HG02943 (cell line): Measurements from ENCODE around the gene CEP120.
"Not testable (repeated sequence)": the region's sequence is repeated elsewhere in the genome, so short reads cannot be mapped to it uniquely, and the experiment has no call there.

Source experiments
- ATAC-seq: cut with Tn5 transposase; IDR thresholded peaks from one replicate; pipeline ENCODE4 v1.9.1; 2021; ENCODE audit warnings: mild to moderate bottlenecking, low read depth, moderate library complexity; ENCODE audit not compliant: unreplicated experiment

The CEP120 gene

DNA sequence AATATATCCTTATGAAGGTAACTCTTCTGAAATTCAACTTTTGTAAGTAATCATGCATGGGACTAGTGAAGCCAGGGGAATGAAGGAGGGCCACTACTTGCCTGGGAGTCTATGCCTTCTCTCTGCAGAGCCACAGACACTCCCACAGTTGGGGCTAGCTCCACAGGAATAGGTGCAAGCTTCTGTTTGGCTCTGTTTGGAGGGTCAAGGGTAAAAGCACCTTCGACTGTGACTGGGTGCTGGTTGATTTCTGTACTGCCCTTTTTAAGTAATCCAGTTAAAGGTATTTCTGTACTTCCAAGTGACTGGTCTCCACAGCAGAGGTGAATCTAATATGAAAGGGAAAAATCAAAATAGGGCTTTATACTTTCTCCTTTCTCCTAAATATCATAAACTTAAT lies 32.2 kb downstream of the CEP120 start:
- ATAC-seq, result no peak

DNA sequence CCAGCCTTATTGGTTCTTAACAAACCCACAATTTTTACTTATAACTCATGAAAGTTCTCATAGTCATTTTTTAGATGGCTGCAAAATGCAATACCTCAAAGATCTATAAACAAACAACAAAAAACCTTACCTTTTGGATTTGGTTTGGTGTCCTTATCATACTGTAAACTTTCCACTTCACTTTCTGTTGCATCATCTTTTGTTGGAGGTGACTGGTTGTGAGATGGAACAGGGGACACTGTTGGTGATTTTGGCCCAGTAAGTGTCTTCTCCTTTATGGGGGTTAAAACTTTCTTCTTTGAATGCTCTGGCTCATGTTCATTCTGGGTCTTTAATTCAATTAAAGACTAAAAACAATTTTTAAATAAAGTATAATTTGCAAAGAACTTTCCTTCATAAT lies 33.4 kb downstream of the CEP120 start:
- ATAC-seq, result no peak

DNA sequence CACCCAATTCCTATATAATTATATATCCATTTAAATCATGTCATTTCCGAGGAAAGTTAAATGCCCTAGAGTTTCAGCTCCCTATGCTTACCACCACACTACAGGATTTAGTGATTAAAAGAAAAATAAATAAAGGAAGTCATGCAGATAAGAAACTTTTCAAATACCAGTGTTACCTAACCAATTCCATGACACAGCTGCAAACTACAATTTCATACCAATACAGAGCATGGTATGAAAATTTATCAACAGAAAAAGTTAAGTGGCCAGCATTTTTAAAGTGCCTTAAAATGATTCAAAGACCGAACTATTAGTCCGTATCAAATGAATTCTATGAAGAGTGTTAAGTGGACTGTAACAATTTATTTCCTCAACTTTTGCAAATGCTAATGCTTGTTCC lies 35.9 kb downstream of the CEP120 start:
- ATAC-seq, result no peak

DNA sequence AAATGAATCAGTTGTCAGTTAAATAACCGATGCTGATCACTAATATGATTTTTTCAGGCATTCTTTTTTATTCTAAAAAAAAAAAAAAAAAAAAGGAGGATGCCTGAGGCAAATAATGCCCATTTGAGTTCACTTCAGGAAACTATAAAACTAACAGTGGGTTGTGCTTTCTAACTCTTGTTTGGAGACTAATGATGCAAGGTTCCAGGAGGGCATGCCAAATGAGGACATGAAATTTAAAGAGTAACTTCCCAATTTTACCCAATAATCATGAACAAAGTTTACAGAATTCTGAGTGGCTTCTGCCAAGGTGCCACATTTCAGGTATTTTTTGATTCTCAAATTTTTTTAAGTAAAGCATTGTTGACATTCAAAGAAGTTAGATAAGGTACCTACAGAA lies 41.0 kb downstream of the CEP120 start:
- no peak for ATAC-seq

DNA sequence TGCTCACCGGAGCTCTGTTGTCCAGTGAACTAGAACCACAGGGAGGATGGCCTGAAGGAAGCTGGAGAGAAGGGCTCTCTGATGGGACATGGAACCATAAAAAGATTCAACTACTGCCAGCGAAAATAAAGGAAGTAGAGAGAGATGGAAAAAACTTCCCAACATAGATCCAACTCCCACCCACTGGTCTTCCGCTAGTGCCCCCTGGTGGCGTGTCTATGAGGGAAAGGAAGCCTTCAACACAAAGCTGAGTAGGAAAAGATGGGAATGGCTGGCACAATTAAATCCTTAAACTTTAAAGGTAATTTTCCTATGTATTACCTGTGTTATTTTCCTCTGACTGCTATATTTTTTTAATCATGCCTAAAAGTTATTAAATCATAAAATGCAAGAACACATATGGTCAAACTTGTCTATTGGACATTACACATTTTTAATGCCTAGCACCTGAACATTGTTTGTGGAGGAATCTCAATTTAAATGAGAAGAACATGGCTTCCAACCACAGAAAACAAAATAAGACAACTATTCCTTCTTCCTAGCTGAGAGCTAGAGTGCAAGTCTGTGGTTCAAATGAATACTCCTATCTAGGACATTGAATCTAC lies 51.5 kb downstream of the CEP120 start:
- no peak for ATAC-seq

DNA sequence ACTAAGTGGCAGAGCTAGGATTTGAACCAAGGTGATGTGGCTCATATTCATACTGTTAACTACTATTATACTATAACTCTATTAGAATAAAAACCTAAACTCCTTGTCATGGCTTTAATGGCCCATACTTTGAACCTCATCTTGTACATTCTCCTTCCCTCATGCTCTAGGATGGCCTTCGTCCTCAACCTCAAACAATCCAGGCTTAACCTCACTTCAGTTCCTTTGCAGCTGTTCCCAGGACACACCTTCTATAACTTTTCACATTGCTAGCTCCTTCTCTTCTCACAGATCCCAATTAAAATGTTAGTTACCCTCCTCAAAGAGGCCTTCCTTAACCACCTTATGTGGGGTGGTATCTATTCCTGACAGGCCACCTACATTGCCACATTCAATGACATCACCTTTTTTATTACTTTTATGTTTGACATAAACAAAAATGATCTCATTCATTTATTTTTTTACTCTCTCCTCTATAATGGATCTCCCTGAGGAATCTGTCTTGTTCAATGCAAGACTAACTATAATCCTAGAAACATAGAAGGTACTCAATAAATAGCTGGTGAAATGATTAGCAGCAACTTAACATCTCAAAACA lies 53.7 kb downstream of the CEP120 start:
- no peak for ATAC-seq

DNA sequence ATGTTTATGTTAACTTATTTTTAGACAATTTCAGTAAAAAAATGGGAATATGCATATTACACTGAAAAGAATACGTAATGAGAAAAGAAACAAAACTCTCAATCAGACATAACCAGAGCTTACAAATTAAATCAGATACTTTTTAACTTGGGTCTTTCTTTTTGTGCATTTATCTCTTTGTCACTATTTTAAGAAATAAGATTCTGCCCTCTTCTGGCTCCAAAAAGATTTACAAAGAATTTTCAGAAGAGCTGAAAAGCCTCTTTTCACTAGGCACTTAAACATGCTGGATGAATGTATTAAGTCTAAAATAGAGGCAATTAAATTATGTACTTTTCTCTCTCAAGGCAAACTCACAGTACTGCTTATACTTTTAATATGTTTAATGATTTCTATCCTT lies 55.5 kb downstream of the CEP120 start:
- ATAC-seq, result no peak

DNA sequence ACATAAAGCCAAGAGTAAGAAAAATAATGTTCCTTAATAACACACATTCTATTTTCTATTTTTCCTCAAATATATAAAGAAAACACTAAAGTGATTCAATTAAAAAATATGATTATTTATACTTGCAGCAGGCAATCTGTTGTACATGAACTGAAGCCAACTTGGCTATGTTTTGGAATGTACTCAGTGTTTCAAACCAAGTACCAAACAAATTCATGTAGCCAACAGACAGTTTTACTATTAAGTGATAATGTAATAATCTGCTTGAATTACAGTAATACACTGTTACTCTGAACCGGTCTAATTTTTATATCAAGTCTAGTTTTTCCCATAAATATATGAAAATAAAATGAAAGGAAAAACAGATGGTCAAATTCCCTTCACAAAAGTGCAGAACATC lies 58.0 kb downstream of the CEP120 start:
- no peak for ATAC-seq

DNA sequence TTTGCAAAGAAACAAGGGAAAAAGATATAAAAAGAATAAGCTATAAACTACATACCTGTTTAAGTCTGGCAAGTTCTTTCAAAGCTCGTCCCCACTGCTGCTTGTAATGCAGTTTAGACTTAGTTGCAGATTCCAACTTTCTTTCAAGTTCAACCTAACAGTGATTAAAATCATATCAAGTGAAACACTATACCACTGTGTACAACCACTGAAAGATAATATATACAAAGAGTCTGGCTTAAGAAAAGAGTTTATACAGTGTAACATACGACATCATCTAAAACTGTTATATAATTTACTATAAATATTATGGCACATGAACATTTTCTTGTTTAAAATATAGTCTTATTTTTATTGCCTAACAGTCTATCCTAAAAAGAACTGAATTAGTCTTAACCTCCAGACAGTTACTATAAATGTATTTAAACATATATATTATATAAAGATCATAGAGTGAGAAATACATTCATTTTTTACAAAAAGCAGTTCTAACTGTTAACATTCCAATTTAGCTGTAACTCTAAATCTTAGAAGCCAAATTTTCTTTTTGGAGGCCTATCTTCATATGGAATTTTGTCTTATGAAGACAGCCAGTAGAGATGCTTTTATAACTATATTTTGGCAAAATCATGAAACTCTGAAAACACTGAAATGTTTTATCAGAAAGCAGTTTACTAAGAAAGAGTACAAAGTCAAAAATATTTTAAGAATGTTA lies 58.6 kb downstream of the CEP120 start:
- ATAC-seq, result no peak

DNA sequence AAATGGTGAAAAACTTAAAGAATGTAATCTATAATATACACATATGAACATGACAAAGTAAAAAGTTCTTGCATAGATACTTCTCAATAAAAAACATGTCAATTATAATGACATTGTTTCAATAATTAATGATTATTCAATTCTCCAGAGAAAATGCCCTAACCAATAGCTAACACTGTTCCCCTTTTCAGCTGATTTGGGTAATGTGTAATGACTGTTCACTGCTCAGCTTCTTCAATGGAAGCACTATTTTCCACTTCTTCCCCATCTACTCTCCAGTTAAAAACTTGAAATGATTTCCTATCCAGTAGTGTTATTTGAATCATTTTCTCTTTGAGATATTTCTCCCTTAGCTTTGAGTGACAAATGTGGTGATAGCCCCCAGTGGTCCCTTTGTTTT lies 62.3 kb downstream of the CEP120 start:
- no peak for ATAC-seq

DNA sequence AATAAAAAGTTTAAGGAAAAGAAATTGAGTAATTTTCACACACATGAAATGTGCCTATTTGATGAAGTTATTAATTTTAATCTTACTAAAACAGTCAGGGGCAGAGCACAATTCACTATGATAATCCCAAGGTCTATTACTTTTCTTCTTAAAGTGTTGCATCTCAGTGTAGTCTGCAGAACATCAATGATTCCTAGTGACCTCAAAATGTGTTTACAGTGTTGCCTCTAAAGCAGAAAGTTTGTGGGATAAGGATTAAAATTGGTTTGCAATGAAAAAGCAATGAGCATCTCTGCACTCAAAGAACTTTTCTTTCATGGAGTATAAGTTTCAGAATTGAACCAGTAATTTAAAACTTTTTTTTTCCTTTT lies 63.0 kb downstream of the CEP120 start:
- ATAC-seq, result no peak

DNA sequence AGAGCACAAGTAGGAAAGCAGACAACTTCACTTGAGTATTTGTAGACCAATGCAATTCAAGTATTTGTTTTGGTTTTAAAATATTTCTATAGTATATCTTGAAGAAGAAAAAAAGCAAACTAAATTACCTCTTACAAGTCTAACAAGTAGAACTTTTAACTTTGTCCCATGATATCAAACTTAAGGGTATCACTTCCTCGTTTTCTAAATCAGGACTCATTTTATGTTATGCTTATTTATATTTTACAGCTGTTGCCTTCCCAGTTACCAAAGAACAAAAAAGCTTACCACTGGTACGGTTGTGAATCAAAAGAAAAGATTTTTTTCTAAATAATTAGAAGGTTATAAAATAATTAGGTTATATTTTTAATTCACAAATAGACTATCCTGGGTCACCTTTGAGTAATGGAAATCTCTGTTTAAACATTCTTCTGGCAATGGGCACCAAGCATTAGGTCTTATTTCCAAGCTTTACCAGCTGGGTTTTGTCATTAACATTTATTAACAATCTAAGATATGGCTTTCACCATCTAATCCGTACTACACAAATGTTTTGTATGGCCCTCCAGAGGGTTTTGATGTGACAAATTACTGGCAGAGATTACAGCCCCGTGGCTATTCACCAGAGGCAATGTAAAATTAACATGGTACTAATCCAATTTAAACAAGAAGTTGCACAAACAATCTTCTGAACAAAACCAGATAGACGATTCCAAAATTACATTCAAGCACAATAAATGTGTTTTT lies 63.6 kb downstream of the CEP120 start:
- ATAC-seq, result no peak

DNA sequence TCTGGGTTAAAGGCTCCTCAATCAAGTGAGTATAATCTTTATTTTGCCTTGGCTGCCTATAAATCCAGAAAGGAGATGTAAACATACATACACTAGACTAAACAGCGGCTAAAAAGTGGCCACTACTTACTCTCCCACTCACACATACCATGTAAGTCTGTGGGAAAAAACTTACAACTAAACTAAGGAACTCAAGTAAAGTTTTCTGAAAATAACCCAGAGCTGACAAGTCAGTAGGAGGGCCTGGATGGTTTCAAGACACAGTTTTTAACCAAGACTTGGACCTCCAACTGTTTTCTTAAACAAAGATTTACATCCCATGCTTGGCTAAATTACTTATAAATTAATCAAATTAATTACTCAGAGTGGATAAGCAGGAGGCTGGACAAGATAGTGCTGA lies 64.5 kb downstream of the CEP120 start:
- ATAC-seq, result no peak

DNA sequence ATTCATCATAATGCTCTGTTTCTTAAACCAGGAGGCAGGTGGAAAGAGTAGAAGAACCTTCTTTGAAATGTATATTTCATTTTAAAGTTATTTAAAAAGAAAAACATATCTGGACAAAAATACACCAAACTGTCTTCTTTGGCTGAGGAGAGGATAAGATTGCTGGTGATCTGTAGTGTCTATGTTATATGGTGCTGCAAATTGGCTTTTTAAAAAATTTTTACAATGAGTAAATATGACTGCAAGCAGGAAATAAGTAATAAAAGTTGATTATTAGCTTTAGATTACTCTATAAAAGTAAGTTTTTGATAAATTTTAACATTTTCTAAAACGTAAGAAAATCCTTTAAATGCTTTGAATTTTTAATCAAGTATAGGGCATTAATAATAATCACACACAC lies 64.9 kb downstream of the CEP120 start:
- no peak for ATAC-seq

DNA sequence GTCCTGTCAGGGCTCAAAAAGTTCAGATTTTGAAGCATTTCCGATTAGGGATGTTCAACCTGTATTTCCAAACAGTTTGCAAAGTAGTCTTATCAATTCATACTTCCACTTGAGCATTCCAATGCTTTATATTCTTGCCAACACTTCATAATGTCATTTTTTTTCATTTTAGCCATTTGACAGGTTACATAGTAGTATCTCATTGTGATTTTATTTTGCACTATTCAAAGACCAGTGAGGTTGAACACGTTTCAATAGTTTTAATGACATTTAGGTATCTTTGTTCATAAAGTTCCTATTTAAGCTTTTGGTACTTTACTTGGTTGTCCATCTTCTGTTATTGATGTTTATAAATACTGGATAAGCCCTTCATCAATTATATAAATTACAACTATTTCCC lies 71.4 kb downstream of the CEP120 start:
- ATAC-seq, result no peak

DNA sequence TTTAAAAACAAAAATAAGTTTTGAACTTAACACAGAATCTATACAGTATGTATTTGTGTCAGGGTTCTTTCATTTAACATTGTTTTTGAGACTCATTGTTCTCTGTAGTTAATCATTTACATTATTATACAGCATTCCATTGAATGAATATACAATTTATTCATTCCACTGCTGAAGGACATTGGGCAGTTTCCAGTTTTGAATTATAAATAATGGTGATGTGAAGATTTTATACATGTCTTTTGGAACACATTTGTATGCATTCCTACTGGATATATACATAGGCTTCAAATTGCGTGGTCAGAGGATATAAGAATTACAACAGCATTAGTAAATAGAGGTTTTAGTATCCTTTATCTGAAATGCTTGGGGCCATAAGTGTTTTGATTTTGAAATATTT lies 72.0 kb downstream of the CEP120 start:
- no peak for ATAC-seq

DNA sequence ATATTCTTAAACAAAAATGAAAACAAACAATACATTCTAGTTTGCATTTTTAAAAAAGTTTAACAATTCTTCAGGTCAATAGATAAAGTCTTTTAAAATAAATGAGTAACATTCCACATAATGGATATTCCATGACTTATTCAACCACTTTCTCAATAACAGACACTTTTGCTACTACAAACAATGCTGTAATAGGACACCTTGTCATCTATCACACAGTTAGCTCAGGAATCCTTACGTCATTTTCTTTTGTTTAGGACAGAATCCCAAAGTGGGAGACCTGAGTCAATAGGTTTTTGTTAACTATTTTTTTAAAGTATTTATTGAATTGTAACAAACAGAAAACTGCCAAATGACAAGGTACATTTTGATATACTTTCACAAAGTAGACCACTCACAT lies 72.5 kb downstream of the CEP120 start:
- ATAC-seq, result no peak

DNA sequence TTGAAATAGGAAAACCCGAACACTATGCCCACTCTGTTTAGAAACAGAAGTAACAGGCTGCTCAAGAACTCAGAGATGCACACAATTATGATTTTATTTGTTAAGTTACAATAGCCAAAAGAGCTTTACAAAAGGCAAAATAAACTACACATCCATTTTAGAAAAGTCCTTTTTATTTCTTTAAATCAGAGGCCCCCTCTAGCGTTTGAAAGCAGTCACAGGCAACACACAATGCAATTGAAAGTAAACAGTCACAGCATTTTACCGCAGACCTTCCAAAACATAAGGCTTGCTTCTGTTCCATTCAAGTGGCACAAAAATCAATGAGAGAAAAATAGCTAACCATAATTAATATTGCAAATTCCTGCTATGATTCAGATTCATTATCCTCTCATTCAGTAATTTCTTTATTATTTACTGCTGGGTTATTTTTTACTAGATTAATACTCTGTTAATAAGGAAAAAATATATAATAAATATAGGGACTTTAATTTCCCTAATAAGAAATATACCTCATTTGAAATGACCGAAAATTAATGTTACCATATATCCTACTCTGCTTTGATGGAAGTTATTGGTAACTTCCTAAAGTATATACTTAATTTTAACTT lies 78.3 kb downstream of the CEP120 start:
- ATAC-seq, result no peak

DNA sequence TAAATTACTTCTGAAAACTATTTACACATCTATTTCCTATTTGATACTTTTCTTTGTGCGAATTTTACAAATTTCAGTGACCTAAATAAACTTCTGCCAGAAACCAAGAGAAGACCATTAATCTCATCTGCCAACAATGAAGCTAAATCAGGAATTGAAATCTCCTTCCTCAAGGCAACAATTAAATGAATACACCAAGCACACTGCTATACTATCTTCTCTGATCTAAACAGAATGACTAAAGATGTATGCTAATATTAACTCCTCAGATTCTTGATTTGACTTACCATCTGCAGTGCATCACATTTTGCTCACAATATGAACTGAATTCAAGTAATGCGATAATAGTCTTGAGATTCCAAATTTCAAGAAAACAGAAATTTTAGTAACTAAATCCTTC lies 82.3 kb downstream of the CEP120 start:
- ATAC-seq, result no peak

DNA sequence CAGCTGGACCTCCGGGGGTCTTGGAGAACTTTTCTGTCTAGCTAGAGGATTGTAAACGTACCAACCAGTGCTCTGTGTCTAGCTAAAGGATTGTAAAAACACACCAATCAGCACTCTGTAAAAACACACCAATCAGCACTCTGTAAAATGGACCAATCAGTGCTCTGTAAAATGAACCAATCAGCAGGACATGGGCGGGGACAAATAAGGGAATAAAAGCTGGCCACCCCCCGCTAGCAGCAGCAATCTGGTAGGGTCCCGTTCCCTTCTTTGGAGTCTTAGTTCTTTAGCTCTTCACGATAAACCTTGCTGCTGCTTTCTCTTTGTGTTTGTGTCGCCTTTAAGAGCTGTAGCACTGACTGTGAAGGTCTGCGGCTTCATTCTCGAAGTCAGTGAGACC lies 114.8 kb downstream of the CEP120 start:
- not testable (repeated sequence) for ATAC-seq

DNA sequence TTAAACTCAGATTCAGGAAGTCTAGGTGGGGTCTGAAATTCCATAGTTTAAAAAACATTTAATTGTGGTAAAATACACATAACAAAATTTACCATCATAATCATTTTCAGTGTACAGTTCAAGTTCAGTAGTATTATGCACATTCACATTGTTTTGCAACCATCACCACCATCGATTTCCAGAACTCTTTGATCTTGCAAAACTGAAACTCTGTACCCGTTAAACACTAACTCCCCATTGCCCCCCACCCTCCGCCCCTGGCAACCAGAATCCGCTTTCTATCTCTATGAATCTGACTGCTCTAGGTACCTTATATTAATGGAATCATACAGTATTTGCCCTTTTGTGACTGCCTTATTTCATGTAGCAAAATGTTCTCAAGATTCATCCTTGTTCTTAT lies 117.5 kb downstream of the CEP120 start:
- no peak for ATAC-seq
